GM23338 (cell line): ENCODE measurements around the gene GNAS.

ENCODE experiments used
- CREB1 ChIP-seq: fragments of 250-450 bp; sonication (Bioruptor Pico); IDR thresholded peaks from 2 replicates; pipeline ENCODE4 v1.5.0; 2020; ENCODE audit warnings: low read depth, mild to moderate bottlenecking, moderate library complexity
- CTCF ChIP-seq, 2 experiments: fragments of 200-600 bp in 1 of 2; sonication (generic) in 1 of 2; conservative IDR thresholded peaks; 2 replicates each; pipeline versions ENCODE4 v1.5.1 to v1.6.1; 2016 to 2017; ENCODE audit warnings: antibody characterized with exemption in 2 of 2, low read depth in 2 of 2, mild to moderate bottlenecking in 2 of 2, moderate library complexity in 1 of 2
- EZH2 ChIP-seq: fragments of 200-600 bp; sonication (generic); IDR thresholded peaks from one replicate; pipeline ENCODE4 v1.8.0; 2017; ENCODE audit warnings: antibody characterized with exemption, mild to moderate bottlenecking, low read depth; ENCODE audit not compliant: unreplicated experiment
- EZH2phosphoT487 ChIP-seq: fragments of 200-600 bp; sonication (generic); IDR thresholded peaks from one replicate; pipeline ENCODE4 v1.8.1; 2018; ENCODE audit warnings: antibody characterized with exemption; ENCODE audit not compliant: unreplicated experiment
- JUNB ChIP-seq: IDR thresholded peaks from one replicate; pipeline ENCODE4 v1.6.1; 2016; ENCODE audit warnings: antibody characterized with exemption; ENCODE audit not compliant: unreplicated experiment
- NANOG ChIP-seq: IDR thresholded peaks from 2 replicates; pipeline ENCODE4 v1.6.1; 2016; ENCODE audit warnings: antibody characterized with exemption, borderline replicate concordance
- POLR2AphosphoS5 ChIP-seq: IDR thresholded peaks from 2 replicates; pipeline ENCODE4 v1.6.1; 2016; ENCODE audit warnings: antibody characterized with exemption, low read depth
- STAT1 ChIP-seq: IDR thresholded peaks from one replicate; pipeline ENCODE4 v1.6.1; 2016; ENCODE audit warnings: antibody characterized with exemption; ENCODE audit not compliant: unreplicated experiment
- ZNF114 ChIP-seq: fragments of 250-450 bp; sonication (Bioruptor Pico); IDR thresholded peaks from 2 replicates; pipeline ENCODE4 v1.5.0; 2020; ENCODE audit warnings: mild to moderate bottlenecking, moderate library complexity
- ZNF331 ChIP-seq: fragments of 250-450 bp; sonication (Bioruptor Pico); IDR thresholded peaks from 2 replicates; pipeline ENCODE4 v1.5.0; 2020; ENCODE audit warnings: low read depth, mild to moderate bottlenecking, moderate library complexity
- ZNF462 ChIP-seq: fragments of 250-450 bp; sonication (Bioruptor Pico); IDR thresholded peaks from 2 replicates; pipeline ENCODE4 v1.5.0; 2020; ENCODE audit warnings: mild to moderate bottlenecking, moderate library complexity
- TF ChIP-seq, protein P1 (sequence below): IDR thresholded peaks from one replicate; pipeline ENCODE4 v1.6.1; 2018; ENCODE audit warnings: antibody characterized with exemption; ENCODE audit not compliant: unreplicated experiment
- TF ChIP-seq, protein P2 (sequence below): IDR thresholded peaks from 2 replicates; pipeline ENCODE4 v1.6.1; 2016; ENCODE audit warnings: antibody characterized with exemption

DNA sequence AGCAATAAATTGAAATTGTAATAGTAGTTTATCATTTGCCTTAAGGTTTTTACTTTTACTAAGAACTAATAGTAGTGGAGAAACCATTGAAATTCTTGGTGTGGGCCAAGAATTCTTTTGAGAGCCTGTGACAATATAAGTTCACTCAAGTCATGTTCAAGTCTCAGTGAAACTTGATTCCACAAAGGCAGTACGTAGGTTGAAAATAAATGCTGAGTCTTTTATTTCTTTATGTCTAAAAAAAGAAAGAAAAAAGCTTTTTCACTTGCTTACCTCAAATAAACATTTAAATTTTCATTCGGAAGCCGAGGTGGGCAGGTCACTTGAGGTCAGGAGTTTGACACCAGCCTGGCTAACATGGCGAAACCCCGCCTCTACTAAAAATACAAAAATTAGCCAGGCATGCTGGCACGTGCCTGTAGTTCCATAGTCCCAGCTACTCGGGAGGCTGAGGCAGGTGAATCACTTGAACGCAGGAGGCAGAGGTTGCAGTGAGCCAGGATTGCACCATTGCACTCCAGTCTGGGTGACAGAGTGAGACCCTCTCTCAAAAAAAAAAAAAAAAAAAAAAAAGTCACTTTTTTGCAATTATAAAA lies 70.7 kb downstream of the GNAS start:
- TF ChIP-seq CTCF (conservative IDR thresholded peaks at IDR 0.05; ENCODE audit: low read depth in 2 of 2) (no peak), EZH2 (no peak), POLR2AphosphoS5 (no peak), EZH2phosphoT487 (no peak), CREB1 (CRISPR knock-in tag) (no peak), ZNF462 (CRISPR knock-in tag) (no peak), ZNF114 (no peak), NANOG (no peak), STAT1 (no peak), JUNB (no peak), ZNF331 (CRISPR knock-in tag) (no peak)
- TF ChIP-seq, protein P1, sequence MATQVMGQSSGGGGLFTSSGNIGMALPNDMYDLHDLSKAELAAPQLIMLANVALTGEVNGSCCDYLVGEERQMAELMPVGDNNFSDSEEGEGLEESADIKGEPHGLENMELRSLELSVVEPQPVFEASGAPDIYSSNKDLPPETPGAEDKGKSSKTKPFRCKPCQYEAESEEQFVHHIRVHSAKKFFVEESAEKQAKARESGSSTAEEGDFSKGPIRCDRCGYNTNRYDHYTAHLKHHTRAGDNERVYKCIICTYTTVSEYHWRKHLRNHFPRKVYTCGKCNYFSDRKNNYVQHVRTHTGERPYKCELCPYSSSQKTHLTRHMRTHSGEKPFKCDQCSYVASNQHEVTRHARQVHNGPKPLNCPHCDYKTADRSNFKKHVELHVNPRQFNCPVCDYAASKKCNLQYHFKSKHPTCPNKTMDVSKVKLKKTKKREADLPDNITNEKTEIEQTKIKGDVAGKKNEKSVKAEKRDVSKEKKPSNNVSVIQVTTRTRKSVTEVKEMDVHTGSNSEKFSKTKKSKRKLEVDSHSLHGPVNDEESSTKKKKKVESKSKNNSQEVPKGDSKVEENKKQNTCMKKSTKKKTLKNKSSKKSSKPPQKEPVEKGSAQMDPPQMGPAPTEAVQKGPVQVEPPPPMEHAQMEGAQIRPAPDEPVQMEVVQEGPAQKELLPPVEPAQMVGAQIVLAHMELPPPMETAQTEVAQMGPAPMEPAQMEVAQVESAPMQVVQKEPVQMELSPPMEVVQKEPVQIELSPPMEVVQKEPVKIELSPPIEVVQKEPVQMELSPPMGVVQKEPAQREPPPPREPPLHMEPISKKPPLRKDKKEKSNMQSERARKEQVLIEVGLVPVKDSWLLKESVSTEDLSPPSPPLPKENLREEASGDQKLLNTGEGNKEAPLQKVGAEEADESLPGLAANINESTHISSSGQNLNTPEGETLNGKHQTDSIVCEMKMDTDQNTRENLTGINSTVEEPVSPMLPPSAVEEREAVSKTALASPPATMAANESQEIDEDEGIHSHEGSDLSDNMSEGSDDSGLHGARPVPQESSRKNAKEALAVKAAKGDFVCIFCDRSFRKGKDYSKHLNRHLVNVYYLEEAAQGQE, result no peak
- TF ChIP-seq, protein P2, sequence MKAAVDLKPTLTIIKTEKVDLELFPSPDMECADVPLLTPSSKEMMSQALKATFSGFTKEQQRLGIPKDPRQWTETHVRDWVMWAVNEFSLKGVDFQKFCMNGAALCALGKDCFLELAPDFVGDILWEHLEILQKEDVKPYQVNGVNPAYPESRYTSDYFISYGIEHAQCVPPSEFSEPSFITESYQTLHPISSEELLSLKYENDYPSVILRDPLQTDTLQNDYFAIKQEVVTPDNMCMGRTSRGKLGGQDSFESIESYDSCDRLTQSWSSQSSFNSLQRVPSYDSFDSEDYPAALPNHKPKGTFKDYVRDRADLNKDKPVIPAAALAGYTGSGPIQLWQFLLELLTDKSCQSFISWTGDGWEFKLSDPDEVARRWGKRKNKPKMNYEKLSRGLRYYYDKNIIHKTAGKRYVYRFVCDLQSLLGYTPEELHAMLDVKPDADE, result no peak
